GM06990 (cell line): ENCODE data around the gene RARA.

Experiments
- DNase-seq: peaks from one replicate; pipeline ENCODE4 v3.0.0-alpha.2; 2011; ENCODE audit not compliant: insufficient read length; ENCODE audit errors: extremely low read depth
- H3K27me3 ChIP-seq: replicated peaks from 2 replicates; pipeline ENCODE4 v1.6.0; 2011; ENCODE audit warnings: low read length; ENCODE audit not compliant: control insufficient read depth, insufficient read depth
- H3K36me3 ChIP-seq: 2 replicates; pipeline ENCODE4 v1.5.1; 2011; ENCODE audit warnings: low read length; ENCODE audit not compliant: control insufficient read depth, insufficient read depth
- H3K4me3 ChIP-seq: replicated peaks from 2 replicates; pipeline ENCODE4 v1.5.1; 2011; ENCODE audit warnings: low read depth, mild to moderate bottlenecking, control low read depth, low read length
- CTCF ChIP-seq: IDR thresholded peaks from 2 replicates; pipeline ENCODE4 v1.5.1; 2011; ENCODE audit warnings: low read length, control low read depth, mild to moderate bottlenecking, inconsistent platforms; ENCODE audit not compliant: insufficient read depth, poor library complexity, severe bottlenecking

Gene RARA

GRCh38 chr17:40327735-40328385 is 18.9 kb downstream of the RARA start:
- no peak for DNase-seq
- no peak for TF ChIP-seq CTCF
- Histone ChIP-seq H3K4me3 (no peak overlapping the region), H3K36me3 (peaks cover 15% of the 10 kb centered on the region), H3K27me3 (no peaks in the 10 kb centered on the region)

GRCh38 chr17:40328386-40328766 is 19.4 kb downstream of the RARA start:
- TF ChIP-seq CTCF: no peak
- Histone ChIP-seq H3K36me3 (peaks cover 15% of the 10 kb centered on the region), H3K4me3 (no peak overlapping the region), H3K27me3 (no peaks in the 10 kb centered on the region)
- DNase-seq: no peak

GRCh38 chr17:40329839-40330794 is 21.1 kb downstream of the RARA start:
- TF ChIP-seq CTCF: no peak
- H3K4me3 ChIP-seq: no peak overlapping the region
- DNase-seq: no peak
- H3K36me3 ChIP-seq: peaks cover 15% of the 10 kb centered on the region
- no peaks in the 10 kb centered on the region for H3K27me3 ChIP-seq

- H3K4me3 ChIP-seq: no peak overlapping the region
- no peaks in the 10 kb centered on the region for H3K27me3 ChIP-seq
- DNase-seq: no peak
- H3K36me3 ChIP-seq: peaks cover 15% of the 10 kb centered on the region
- no peak for TF ChIP-seq CTCF
These were observed 22.0 kb downstream of the RARA start for GRCh38 chr17:40330850-40331470.

DNA sequence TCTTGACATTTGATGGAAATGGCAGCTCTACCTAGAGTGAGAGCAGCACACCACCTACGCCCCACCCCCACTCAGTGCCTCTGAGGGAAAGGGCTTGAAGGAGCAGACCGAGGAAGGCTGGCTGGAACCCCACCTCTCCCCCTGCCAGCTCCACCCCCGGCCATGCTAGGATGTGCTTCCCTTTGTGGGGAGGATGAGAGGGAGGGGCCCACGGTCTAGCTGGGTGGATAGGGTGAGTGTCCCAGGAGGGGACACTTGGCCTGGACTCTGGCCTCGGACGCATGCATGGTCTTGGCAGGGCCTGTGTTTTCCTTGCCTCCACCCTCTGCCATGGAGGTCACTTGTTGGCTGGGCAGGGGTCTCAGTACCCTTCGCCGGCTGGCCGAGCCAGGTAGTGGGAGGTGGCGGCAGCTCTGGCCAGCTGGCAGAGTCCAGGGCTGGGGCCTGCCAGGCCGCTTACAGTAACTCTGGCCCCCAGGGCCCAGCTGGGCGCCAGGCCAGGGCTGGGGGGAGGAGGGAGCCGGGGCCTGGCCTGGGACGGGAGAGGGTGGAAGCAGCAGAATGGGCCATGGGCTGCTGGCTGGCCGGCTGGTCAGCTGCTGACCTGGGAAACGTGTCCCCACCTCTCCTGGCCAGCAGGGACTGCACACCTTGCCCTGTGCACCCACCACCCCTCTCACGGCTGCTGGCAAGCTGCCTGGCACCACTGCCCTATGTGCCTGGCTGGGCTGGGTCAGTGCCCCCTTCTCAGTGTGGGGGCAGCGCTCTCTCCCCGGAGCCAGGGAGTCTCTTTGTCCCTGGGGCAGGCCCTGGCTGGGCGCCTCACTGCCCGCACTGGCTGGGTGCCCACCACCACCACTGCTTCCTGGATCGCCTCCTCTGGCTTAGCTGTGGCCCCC is 23.0 kb downstream of the RARA start:
- H3K36me3 ChIP-seq: peaks cover 15% of the 10 kb centered on the region
- DNase-seq: no peak
- H3K4me3 ChIP-seq: no peak overlapping the region
- no peak for TF ChIP-seq CTCF
- no peaks in the 10 kb centered on the region for H3K27me3 ChIP-seq
